Natural killer cell treated with Interleukin-12 subunit alpha and Interleukin-12 subunit beta and Interleukin-15 and Interleukin-18, amount 100 ng/mL, for 72 hours (primary cell): ENCODE data around the gene DYNLT3. TPM values are rescaled to one million over a fixed set of nuclear protein-coding genes. Genes with fewer than 3 reads are reported as not detected.
A peak's percentile ranks its signal among the peaks of the same experiment; 100 is the strongest.

ENCODE experiments used
- ATAC-seq, 2 donors: fragments of 150-1000 bp; cut with Tn5 transposase in 1 of 2; sonication (Bioruptor Pico), chemical (Tn5 transposase) in 1 of 2; 2 replicates each; pipeline ENCODE4 v1.10.0; 2021
- DNase-seq: peaks from one replicate; pipeline ENCODE4 v3.0.0; 2022; ENCODE audit warnings: low spot score
- H3K27ac Mint-ChIP-seq, 2 donors: 1 replicate in 1 of 2; 2 replicates in 1 of 2; pipeline ENCODE4 v1.8.0; 2022; ENCODE audit warnings: mixed read lengths in 2 of 2, mild to moderate bottlenecking in 1 of 2, moderate library complexity in 1 of 2
- H3K27me3 Mint-ChIP-seq, 2 donors: 1 replicate in 1 of 2; 2 replicates in 1 of 2; pipeline ENCODE4 v1.8.0; 2022; ENCODE audit warnings: mixed read lengths in 2 of 2
- H3K36me3 Mint-ChIP-seq: one replicate; pipeline ENCODE4 v1.8.0; 2022; ENCODE audit warnings: mixed read lengths
- H3K4me1 Mint-ChIP-seq, 2 donors: 1 replicate in 1 of 2; 2 replicates in 1 of 2; pipeline ENCODE4 v1.8.0; 2022; ENCODE audit warnings: low read depth in 2 of 2, mixed read lengths in 2 of 2, mild to moderate bottlenecking in 1 of 2
- H3K4me3 Mint-ChIP-seq: one replicate; pipeline ENCODE4 v1.8.0; 2022; ENCODE audit warnings: mixed read lengths
- H3K9me3 Mint-ChIP-seq: 2 replicates; pipeline ENCODE4 v1.8.0; 2022; ENCODE audit warnings: mixed read lengths
- total RNA-seq, 2 donors: library from RNA; stranded (reverse); gene quantifications; one replicate each; pipeline ENCODE4 v1.2.3, GENCODE V29; 2022

DYNLT3 gene
- total RNA-seq, 2 donors from 2014 or later = 8.9 to 21.4 TPM

DNA sequence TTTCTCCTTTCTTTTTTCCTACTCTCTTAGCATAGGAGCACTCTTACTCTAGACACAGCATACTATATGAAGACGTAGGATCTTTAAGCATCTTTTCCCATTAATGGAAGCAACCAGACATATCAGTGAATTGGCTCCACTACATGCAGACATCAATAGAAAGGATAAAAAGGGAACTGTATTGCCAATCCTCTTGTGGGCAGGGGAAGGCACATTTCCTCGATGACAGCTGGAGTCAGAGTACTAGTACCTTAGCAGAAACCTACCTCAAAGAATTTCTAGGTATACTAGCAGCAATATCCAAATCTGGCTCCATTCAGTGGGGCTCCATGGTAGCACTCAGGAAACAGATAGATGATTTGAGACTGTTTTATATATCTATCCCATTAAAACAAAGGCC is 47.4 kb downstream of the DYNLT3 start:
- no peak for ATAC-seq
- H3K36me3 Mint-ChIP-seq = no peaks in the 10 kb centered on the region
- H3K27ac Mint-ChIP-seq = no peak overlapping the region
- H3K4me3 Mint-ChIP-seq = no peak overlapping the region
- DNase-seq = no peak
- H3K9me3 Mint-ChIP-seq = no peaks in the 10 kb centered on the region
- H3K27me3 Mint-ChIP-seq = peaks cover 0 to 19% of the 10 kb centered on the region in 2 donors
- peaks cover 5 to 11% of the 10 kb centered on the region in 2 donors for H3K4me1 Mint-ChIP-seq

- ATAC-seq (peak in 1 of 2 donors; percentile 28), DNase-seq (no peak)
- peaks cover 0 to 16% of the 10 kb centered on the region in 2 donors for H3K27me3 Mint-ChIP-seq
- no peak overlapping the region for H3K4me3 Mint-ChIP-seq
- peaks cover 5 to 11% of the 10 kb centered on the region in 2 donors for H3K4me1 Mint-ChIP-seq
- no peaks in the 10 kb centered on the region for H3K36me3 Mint-ChIP-seq
- H3K9me3 Mint-ChIP-seq = no peaks in the 10 kb centered on the region
- H3K27ac Mint-ChIP-seq = no peak overlapping the region
These were observed 50.6 kb downstream of the DYNLT3 start for GRCh38 chrX:37796805-37797204.

DNA sequence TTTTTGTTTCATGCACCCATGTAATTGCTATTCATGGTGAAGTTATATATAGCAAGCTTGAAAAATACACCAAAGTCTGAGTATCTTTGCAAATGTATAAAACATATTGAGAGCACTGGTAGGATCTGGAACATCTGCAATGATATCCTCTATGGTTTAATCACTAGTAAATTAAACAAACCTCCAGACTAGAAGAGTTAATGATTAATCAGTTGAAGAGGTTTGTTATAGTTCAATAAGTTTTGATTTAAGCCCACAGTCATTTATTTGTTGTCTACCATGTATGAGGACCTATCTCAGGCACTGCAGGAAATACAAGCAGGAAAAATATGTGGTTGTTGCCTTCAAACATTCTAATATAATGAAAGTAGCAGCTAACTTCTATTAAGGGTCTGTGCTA is 51.1 kb downstream of the DYNLT3 start:
- Mint-ChIP-seq H3K4me3 (no peak overlapping the region), H3K36me3 (no peaks in the 10 kb centered on the region), H3K27ac (no peak overlapping the region), H3K9me3 (no peaks in the 10 kb centered on the region), H3K4me1 (peaks cover 5 to 11% of the 10 kb centered on the region in 2 donors), H3K27me3 (peaks cover 0 to 16% of the 10 kb centered on the region in 2 donors)
- ATAC-seq = no peak
- DNase-seq = no peak

Other genes with a start within 250 kb of the DYNLT3 start
- under 1 TPM; 0.17 to 0.33 TPM for gene XK, start 161.8 kb downstream of the DYNLT3 start, total RNA-seq
- gene CYBB, start 67.5 kb downstream of the DYNLT3 start, total RNA-seq = under 1 TPM; 0.10 to 0.70 TPM
- gene SYTL5, start 159.0 kb upstream of the DYNLT3 start, total RNA-seq = not detected